Peyer's patch (tissue), 4 donors: ENCODE measurements around the gene CALML3.

ENCODE experiments used
- CTCF ChIP-seq, 6 experiments: fragments of 450-650 bp in 4 of 6; fragments of 200-600 bp in 2 of 6; sonication (generic) in 1 of 6; IDR thresholded peaks; one replicate each; pipeline ENCODE4 v1.5.1; 2017 to 2019; ENCODE audit warnings: antibody characterized with exemption in 6 of 6, mild to moderate bottlenecking in 3 of 6, moderate library complexity in 1 of 6
- POLR2A ChIP-seq, 2 donors: fragments of 450-650 bp; IDR thresholded peaks; one replicate each; pipeline ENCODE4 v1.5.1; 2017; ENCODE audit warnings: antibody characterized with exemption in 2 of 2, mild to moderate bottlenecking in 2 of 2, moderate library complexity in 2 of 2

- TF ChIP-seq POLR2A (IDR thresholded peaks at IDR 0.05) (no peak), CTCF (IDR thresholded peaks at IDR 0.05) (no peak)
These were observed 35.5 kb downstream of the CALML3 start for GRCh38 chr10:5560142-5560816.
